ENCODE measurements around the gene NUAK1. TPM values are rescaled to one million over a fixed set of nuclear protein-coding genes. Genes with fewer than 3 reads are reported as not detected.

Gene NUAK1
- total and polyA plus RNA-seq, 4 donors = 2.9 to 14.1 (median 9.2) TPM

GRCh38 chr12:106040521-106040920 lies 98.2 kb downstream of the NUAK1 start:
- 92 to 95% methylated on average over 7 of the region's 7 CpGs for WGBS, 2 donors
- TF ChIP-seq CTCF (IDR thresholded peaks at IDR 0.05; ENCODE audit: control extremely low read depth, extremely low read depth) = no peak
- Histone ChIP-seq H3K9ac (ENCODE audit: insufficient read depth in 1 of 2, low read length in 2 of 2) (no peak overlapping the region), H3K27me3 (ENCODE audit: control insufficient read depth in 3 of 3, insufficient read depth in 3 of 3, low read length in 2 of 3) (no peaks in the 10 kb centered on the region), H3K9me3 (ENCODE audit: control insufficient read depth in 4 of 4, insufficient read depth in 3 of 4, low read length in 3 of 4) (no peaks in the 10 kb centered on the region), H3K4me3 (no peak overlapping the region), H3K36me3 (ENCODE audit: control insufficient read depth in 4 of 4, insufficient read depth in 4 of 4, low read length in 4 of 4) (no peaks in the 10 kb centered on the region), H3K4me1 (ENCODE audit: control insufficient read depth in 5 of 5, insufficient read depth in 5 of 5, low read length in 5 of 5) (peaks cover 0 to 7% (median 0%) of the 10 kb centered on the region in 5 donors), H3K27ac (ENCODE audit: low read depth in 1 of 2, low read length in 1 of 2) (no peak overlapping the region)
- DNase-seq = no peak
- ATAC-seq (ENCODE audit: insufficient read depth, low FRiP score) = no peak

- H3K9ac ChIP-seq (ENCODE audit: insufficient read depth in 1 of 2, low read length in 2 of 2) = no peak overlapping the region
- no peak overlapping the region for H3K4me3 ChIP-seq
- no peak for TF ChIP-seq CTCF (IDR thresholded peaks at IDR 0.05; ENCODE audit: control extremely low read depth, extremely low read depth)
- H3K27ac ChIP-seq (ENCODE audit: low read depth in 1 of 2, low read length in 1 of 2) = no peak overlapping the region
- H3K9me3 ChIP-seq (ENCODE audit: control insufficient read depth in 4 of 4, insufficient read depth in 3 of 4, low read length in 3 of 4) = no peaks in the 10 kb centered on the region
- no peak for DNase-seq
- H3K4me1 ChIP-seq (ENCODE audit: control insufficient read depth in 5 of 5, insufficient read depth in 5 of 5, low read length in 5 of 5) = peaks cover 0 to 7% (median 0%) of the 10 kb centered on the region in 5 donors
- WGBS, 2 donors = 95 to 97% methylated on average over 2 of the region's 2 CpGs
- no peak for ATAC-seq (ENCODE audit: insufficient read depth, low FRiP score)
- H3K36me3 ChIP-seq (ENCODE audit: control insufficient read depth in 4 of 4, insufficient read depth in 4 of 4, low read length in 4 of 4) = no peaks in the 10 kb centered on the region
- H3K27me3 ChIP-seq (ENCODE audit: control insufficient read depth in 3 of 3, insufficient read depth in 3 of 3, low read length in 2 of 3) = no peaks in the 10 kb centered on the region
These were observed 98.9 kb downstream of the NUAK1 start for GRCh38 chr12:106039646-106040404.

GRCh38 chr12:106039242-106039641 lies 99.5 kb downstream of the NUAK1 start:
- 96 to 97% methylated on average over 6 of the region's 6 CpGs for WGBS, 2 donors
- Histone ChIP-seq H3K9ac (ENCODE audit: insufficient read depth in 1 of 2, low read length in 2 of 2) (no peak overlapping the region), H3K27ac (ENCODE audit: low read depth in 1 of 2, low read length in 1 of 2) (no peak overlapping the region), H3K4me3 (no peak overlapping the region), H3K9me3 (ENCODE audit: control insufficient read depth in 4 of 4, insufficient read depth in 3 of 4, low read length in 3 of 4) (no peaks in the 10 kb centered on the region), H3K4me1 (ENCODE audit: control insufficient read depth in 5 of 5, insufficient read depth in 5 of 5, low read length in 5 of 5) (peaks cover 0 to 7% (median 0%) of the 10 kb centered on the region in 5 donors), H3K27me3 (ENCODE audit: control insufficient read depth in 3 of 3, insufficient read depth in 3 of 3, low read length in 2 of 3) (no peaks in the 10 kb centered on the region), H3K36me3 (ENCODE audit: control insufficient read depth in 4 of 4, insufficient read depth in 4 of 4, low read length in 4 of 4) (no peaks in the 10 kb centered on the region)
- no peak for ATAC-seq (ENCODE audit: insufficient read depth, low FRiP score)
- DNase-seq = no peak
- TF ChIP-seq CTCF (IDR thresholded peaks at IDR 0.05; ENCODE audit: control extremely low read depth, extremely low read depth) = no peak
